Stimulated activated naive CD8-positive, alpha-beta T cell treated with anti-CD3 and anti-CD28 coated beads, Interleukin-15, amount 100 ng/mL, for 72 hours (primary cell): ENCODE data around the gene AP2A2.

Experiments
- ATAC-seq: fragments of 150-1000 bp; cut with Tn5 transposase; 2 replicates; pipeline ENCODE4 v1.10.0; 2021; ENCODE audit warnings: mild to moderate bottlenecking, moderate library complexity
- DNase-seq, 2 donors: peaks; one replicate each; pipeline ENCODE4 v3.0.0; 2021 to 2022
- H3K27ac Mint-ChIP-seq, 2 donors: one replicate each; pipeline ENCODE4 v1.8.0; 2022; ENCODE audit warnings: mild to moderate bottlenecking in 2 of 2, mixed read lengths in 2 of 2, moderate library complexity in 2 of 2
- H3K27me3 Mint-ChIP-seq: one replicate; pipeline ENCODE4 v1.8.0; 2022; ENCODE audit warnings: mixed read lengths
- H3K4me1 Mint-ChIP-seq: one replicate; pipeline ENCODE4 v1.8.0; 2022; ENCODE audit warnings: mild to moderate bottlenecking, mixed read lengths
- H3K4me3 Mint-ChIP-seq, 2 donors: one replicate each; pipeline ENCODE4 v1.8.0; 2022; ENCODE audit warnings: mild to moderate bottlenecking in 2 of 2, mixed read lengths in 2 of 2, moderate library complexity in 1 of 2
- H3K9me3 Mint-ChIP-seq, 2 donors: one replicate each; pipeline ENCODE4 v1.8.0; 2022; ENCODE audit warnings: mixed read lengths in 2 of 2

The AP2A2 gene

DNA sequence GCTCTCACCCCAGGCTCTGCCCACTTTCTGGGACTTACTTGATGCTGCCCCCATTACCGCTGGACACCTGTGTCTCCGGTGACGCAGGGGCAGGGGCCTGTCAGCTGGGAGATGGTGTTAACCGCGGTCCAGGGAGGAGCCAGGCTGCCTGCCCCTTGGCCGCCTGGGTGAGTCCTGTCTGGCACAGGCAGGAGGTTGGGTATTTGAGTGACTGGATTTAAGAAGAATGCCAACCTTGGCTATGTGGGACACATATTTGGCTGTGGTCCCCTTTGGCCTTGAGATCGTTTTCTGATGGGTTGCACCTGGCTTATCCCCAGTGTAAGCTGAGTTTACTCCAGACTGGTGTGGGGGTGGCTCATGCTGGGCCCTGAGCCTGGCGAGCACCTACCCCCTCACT is 108.3 kb downstream of the AP2A2 start:
- Mint-ChIP-seq H3K27ac (peak overlapping the region in 1 of 2 donors; percentile 5), H3K27me3 (no peaks in the 10 kb centered on the region), H3K9me3 (peaks cover 0 to 7% of the 10 kb centered on the region in 2 donors), H3K4me1 (no peaks in the 10 kb centered on the region), H3K4me3 (no peak overlapping the region)
- DNase-seq (no peak), ATAC-seq (no peak)

DNA sequence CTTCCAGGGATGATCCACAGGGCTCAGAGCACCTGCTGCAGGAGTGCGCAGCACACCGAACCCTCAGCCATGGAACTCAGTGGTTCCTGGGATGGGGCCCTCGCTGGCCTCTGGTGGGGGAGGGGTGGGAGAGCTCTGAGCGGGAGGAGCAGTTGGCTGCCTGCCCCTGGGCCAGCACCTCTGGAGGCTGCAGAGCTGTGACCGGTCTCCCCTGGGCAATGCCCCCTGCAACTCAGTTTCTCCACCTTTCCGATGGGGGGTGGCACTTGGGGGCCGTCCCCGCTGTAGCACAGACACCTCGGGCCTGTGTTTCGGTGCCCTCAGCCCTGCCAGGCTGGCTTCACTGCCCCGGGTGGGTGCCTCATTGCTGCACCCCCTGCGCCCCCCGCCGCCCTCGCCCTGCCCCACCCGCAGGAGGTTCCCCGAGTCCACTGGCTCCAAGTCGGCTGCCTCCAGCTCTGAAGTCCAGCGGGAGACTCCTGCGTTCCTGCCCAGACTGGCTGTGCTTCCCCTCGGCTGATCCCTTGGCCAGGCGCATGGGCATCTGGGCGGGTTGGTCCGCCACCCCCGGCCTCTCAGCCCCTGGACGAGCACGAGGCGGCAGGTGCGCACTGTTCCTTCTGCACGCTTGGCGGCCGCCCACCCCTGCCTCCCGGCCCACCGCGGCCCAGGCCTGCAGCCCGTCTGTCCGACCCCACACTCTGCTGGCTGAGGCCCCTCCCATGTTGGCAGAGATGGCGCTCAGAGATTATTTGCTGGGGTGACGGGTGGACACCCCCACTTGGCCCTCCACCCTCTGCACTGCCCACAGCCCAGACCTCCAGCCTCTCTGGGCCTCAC is 109.0 kb downstream of the AP2A2 start:
- no peaks in the 10 kb centered on the region for H3K4me1 Mint-ChIP-seq
- ATAC-seq = peak; percentile 2
- no peaks in the 10 kb centered on the region for H3K27me3 Mint-ChIP-seq
- peak overlapping the region in 1 of 2 donors; percentile 5 for H3K27ac Mint-ChIP-seq
- DNase-seq = no peak
- peaks cover 0 to 7% of the 10 kb centered on the region in 2 donors for H3K9me3 Mint-ChIP-seq
- H3K4me3 Mint-ChIP-seq = no peak overlapping the region

DNA sequence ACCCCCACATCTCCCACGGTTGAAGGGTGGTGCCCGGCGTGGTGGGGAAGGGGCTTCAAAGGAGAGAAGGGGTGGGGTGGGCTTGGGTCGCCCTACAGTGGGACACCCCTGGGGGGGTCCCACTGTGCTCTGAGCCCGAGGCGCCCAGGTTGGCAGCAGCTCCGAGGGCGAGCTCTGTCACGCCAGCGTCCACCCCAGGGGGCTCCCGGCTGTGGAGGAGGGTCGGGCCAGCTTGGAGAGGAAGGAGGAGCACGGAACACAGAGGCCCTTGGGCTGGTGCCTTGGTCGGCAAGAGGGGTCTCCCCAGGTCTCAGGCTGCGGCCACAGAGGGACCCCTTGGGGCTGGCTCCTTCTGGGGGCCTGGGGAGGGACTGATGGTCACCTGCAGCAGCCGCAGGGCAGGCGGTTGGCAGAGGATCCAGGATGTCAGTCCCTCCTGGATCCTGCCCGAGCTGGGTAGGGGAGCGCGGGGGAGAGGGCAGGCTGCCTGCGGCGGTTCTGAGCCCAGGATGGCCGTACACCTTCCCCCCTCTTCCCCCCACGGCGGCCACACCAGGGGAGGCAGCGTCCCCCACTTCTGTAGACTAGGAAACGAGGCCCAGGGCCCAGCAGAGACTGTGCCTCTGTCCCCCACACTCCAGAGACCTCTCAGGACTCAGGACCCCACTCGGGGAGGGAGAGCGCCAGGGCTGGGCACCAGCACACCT is 110.1 kb downstream of the AP2A2 start:
- peak; percentile 18 for ATAC-seq
- no peak overlapping the region for H3K4me3 Mint-ChIP-seq

DNA sequence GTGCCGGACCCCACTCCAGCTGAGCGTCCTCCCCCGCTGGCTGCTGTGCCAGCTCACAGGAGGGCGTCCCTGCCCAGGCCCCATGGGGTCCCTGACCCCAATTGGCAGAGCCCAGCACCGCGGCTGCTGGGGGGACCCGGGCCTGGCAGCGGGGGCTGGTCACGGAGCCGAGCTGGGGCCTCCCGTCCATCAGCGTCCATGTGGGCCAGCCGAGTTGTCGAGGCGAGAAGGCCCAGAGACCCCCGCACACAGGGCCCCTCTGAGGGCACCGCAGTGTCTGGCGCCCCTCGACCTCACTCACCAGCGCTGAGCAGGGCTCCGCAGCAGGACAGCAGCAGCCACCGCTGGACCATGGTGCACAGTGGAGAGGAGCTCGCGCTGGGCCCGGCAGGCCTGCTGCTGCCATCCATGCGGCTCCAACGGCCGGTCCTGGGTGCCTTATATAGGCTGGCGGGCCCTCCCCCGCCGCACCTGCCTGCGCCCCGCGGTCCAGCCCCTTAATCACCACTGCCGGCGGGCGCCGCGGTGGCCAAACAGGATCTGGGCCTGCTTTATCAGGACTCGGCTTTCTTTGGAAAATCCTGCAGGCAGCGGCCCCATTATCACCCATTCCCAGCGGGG is 110.7 kb downstream of the AP2A2 start, which contains the start of gene MUC6:
Gene MUC6, minus strand, starts transcription at position 416 of the 621 bp plus-strand sequence. Its CDS starts 63 bp downstream, at position 353.
- Mint-ChIP-seq H3K4me1 (no peaks in the 10 kb centered on the region), H3K27ac (no peak within 1 kb of the TSS), H3K4me3 (no peak within 1 kb of the TSS), H3K27me3 (no peaks in the 10 kb centered on the region), H3K9me3 (peaks cover 0 to 7% of the 10 kb centered on the region in 2 donors)
- no peak for ATAC-seq
- DNase-seq = no peak

More for the DNA sequence above, 110.1 kb downstream of the AP2A2 start:
- no peaks in the 10 kb centered on the region for H3K27me3 Mint-ChIP-seq
- no peak for DNase-seq
- H3K4me1 Mint-ChIP-seq = no peaks in the 10 kb centered on the region
- peaks cover 0 to 7% of the 10 kb centered on the region in 2 donors for H3K9me3 Mint-ChIP-seq
- no peak overlapping the region for H3K27ac Mint-ChIP-seq

DNA sequence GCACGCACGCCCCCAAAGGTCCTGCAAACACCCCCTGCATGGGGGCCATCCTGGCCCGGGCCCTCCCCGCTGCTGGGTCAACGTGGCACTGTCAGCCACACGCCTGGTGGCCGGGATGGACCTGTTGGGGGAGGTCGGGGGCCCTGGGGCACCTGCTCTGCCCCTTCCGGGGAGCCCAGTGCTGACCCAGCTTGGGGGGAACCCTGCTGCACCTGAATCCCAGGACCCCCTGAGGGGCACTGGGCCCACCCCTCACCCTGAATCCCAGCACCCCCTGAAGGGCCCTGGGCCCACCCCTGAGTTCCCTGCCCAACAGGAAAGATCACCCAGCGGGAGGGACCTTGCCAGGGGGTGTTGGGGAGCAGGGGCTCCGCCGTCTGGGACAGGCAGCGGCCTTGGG is 111.3 kb downstream of the AP2A2 start:
- H3K4me1 Mint-ChIP-seq = no peaks in the 10 kb centered on the region
- H3K27ac Mint-ChIP-seq = no peak overlapping the region
- ATAC-seq (peak; percentile 5), DNase-seq (no peak)
- peaks cover 0 to 7% of the 10 kb centered on the region in 2 donors for H3K9me3 Mint-ChIP-seq
- H3K27me3 Mint-ChIP-seq = no peaks in the 10 kb centered on the region
- H3K4me3 Mint-ChIP-seq = no peak overlapping the region

GRCh38 chr11:1037506-1038055 is 111.9 kb downstream of the AP2A2 start:
- no peak for ATAC-seq
- Mint-ChIP-seq H3K4me1 (no peaks in the 10 kb centered on the region), H3K27me3 (no peaks in the 10 kb centered on the region)

DNA sequence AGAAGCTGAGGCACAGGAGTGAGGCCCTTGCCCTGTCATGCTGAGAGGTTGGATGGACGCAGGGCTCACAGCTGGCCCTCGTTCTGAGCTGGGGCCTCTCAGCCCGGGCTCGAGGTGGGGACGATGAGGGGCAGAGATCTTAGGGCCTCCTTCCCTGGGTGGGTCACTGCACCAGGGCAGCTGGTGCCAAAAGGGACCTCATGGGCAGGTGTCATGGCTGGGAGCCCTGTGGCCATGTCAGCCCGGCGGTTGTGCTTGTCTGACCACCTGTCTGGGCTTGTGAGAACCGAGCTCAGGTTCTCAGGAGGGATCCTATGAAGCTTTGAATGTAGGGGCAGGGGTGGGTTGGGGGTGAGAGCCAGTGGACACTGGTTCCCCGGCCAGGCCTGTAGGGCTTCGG is 112.7 kb downstream of the AP2A2 start:
- DNase-seq (no peak), ATAC-seq (no peak)
- no peaks in the 10 kb centered on the region for H3K9me3 Mint-ChIP-seq
- H3K27ac Mint-ChIP-seq = no peak overlapping the region
- H3K27me3 Mint-ChIP-seq = no peaks in the 10 kb centered on the region
- H3K4me3 Mint-ChIP-seq = no peak overlapping the region
- H3K4me1 Mint-ChIP-seq = no peaks in the 10 kb centered on the region

More at GRCh38 chr11:1037506-1038055, 111.9 kb downstream of the AP2A2 start:
- no peak overlapping the region for H3K27ac Mint-ChIP-seq
- no peak overlapping the region for H3K4me3 Mint-ChIP-seq
- peaks cover 0 to 1% of the 10 kb centered on the region in 2 donors for H3K9me3 Mint-ChIP-seq
- no peak for DNase-seq

DNA sequence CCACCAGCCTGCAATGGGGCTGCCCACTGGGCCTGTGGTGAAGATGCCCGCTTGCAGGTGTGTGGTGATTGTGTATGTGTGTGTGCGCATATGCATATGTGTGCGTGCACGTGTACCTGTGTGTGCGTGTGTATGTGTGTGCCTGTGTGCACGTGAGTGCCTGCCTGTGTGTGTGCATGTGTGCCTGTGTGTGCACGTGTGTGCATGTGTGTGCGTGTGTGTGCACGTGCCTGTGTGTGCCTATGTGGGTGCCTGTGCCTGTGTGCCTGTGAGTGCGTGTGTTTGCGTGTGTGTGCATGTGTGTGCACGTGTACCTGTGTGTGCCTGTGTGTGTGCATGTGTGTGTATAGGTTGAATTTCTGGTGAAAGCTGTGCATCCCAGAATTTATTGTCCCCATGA is 113.3 kb downstream of the AP2A2 start:
- no peak overlapping the region for H3K27ac Mint-ChIP-seq
- H3K4me1 Mint-ChIP-seq = no peaks in the 10 kb centered on the region
- no peak for DNase-seq
- H3K27me3 Mint-ChIP-seq = no peaks in the 10 kb centered on the region
- H3K9me3 Mint-ChIP-seq = no peaks in the 10 kb centered on the region
- no peak for ATAC-seq
- no peak overlapping the region for H3K4me3 Mint-ChIP-seq

GRCh38 chr11:1039481-1040427 is 114.1 kb downstream of the AP2A2 start:
- Mint-ChIP-seq H3K27me3 (peaks cover 6% of the 10 kb centered on the region), H3K9me3 (no peaks in the 10 kb centered on the region), H3K27ac (no peak overlapping the region), H3K4me1 (no peaks in the 10 kb centered on the region), H3K4me3 (no peak overlapping the region)
- DNase-seq (no peak), ATAC-seq (no peak)

DNA sequence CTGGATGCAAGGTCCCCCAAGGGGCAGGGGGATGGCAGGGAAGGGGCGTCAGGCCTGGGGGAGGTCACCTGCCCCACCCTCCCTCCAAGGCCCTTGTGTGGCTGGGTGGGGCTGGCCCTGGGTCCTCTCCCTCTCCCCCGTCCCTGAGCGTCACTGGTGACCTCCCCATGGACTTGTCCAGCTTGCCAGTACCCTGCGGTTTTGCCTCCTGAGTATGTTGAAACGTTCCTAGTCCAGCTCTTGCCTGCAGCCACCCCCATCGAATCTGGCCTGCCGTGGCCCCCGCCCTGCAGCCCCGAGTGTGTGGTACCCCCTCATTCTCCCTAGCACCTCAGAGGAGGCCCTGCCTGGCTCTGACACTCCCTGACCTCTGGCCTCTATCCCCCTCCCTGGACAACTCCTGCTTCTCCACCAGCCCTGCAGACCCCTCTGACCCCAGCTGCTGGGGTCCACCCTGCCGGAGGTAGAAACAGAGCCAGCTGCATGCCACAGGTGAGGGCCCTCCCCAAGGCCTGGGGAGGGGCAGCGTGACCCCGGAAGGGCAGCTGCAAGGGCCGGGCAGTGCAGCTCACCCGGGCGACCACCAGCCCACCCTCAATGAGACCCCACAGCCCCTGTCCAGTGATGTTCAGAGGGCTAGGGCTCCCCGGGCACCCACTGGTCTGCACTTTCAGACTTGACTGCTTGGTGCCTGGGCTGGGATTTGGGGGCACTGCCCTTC is 114.9 kb downstream of the AP2A2 start:
- Mint-ChIP-seq H3K27me3 (peaks cover 7% of the 10 kb centered on the region), H3K4me1 (no peaks in the 10 kb centered on the region), H3K4me3 (no peak overlapping the region), H3K27ac (no peak overlapping the region), H3K9me3 (no peaks in the 10 kb centered on the region)
- ATAC-seq = peak; percentile 11
- DNase-seq = no peak

DNA sequence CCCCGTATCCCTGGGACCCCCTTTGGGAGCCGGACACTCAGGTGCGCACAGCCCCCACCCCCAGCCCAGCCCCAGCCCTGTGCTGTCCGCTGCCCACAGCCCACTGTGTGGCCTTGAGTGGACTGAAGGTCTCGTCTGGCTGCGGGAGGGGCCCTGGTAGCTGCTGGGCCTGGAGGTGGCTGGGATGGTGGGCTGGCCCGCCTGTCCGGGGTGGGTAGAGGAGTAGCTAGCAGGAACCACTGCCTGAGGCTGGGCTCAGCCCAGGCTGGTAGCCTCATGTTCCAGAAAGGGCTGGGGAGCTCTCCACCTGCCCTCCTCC is 115.4 kb downstream of the AP2A2 start:
- no peak overlapping the region for H3K4me3 Mint-ChIP-seq
- peaks cover 7% of the 10 kb centered on the region for H3K27me3 Mint-ChIP-seq
- H3K27ac Mint-ChIP-seq = no peak overlapping the region
- no peak for ATAC-seq
- DNase-seq = no peak
- no peaks in the 10 kb centered on the region for H3K9me3 Mint-ChIP-seq
- H3K4me1 Mint-ChIP-seq = no peaks in the 10 kb centered on the region

- DNase-seq (no peak), ATAC-seq (no peak)
- Mint-ChIP-seq H3K4me1 (no peaks in the 10 kb centered on the region), H3K27me3 (peaks cover 7% of the 10 kb centered on the region), H3K9me3 (no peaks in the 10 kb centered on the region), H3K4me3 (no peak overlapping the region), H3K27ac (no peak overlapping the region)
These were observed 115.8 kb downstream of the AP2A2 start for GRCh38 chr11:1041471-1041870.

DNA sequence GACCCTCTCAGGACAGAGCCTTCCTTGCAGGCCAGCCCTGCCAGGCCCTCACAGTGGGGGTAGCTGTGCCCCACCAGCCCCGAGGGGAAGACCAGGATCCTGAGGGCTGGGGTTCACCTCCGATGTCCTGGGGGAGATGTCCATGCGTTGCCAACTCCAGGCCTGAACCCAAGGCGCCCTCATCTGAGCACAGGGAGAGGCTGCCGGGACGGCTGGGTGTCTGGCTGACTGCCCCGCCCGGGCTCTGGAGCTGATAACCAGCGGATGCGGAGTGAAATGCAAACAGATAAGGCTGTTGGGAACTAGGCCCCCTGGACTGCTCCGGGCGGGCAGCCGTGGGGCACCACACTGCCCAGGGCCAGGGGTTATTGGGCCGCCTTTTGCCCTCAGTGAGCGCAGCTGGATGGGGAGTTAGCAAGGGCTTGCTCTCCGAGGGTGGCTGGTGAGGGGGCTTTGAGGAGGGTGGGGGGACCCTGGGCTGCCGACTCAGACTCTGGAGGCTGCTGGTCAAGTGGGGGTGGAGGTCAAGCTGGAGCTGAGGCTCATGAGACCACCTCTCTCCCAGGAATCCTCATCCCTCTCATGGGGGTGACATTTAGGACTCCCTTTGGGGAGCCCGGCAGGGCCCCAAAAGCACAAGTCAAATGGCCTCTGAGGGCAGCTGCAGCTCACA is 116.4 kb downstream of the AP2A2 start:
- H3K9me3 Mint-ChIP-seq = no peaks in the 10 kb centered on the region
- no peaks in the 10 kb centered on the region for H3K4me1 Mint-ChIP-seq
- ATAC-seq (no peak), DNase-seq (no peak)
- H3K27me3 Mint-ChIP-seq = peaks cover 13% of the 10 kb centered on the region
- H3K27ac Mint-ChIP-seq = no peak overlapping the region
- no peak overlapping the region for H3K4me3 Mint-ChIP-seq
